Measurements from ENCODE around the gene NXT2. TPM values are rescaled to one million over a fixed set of nuclear protein-coding genes. Genes with fewer than 3 reads are reported as not detected.

Gene NXT2
- total and polyA plus RNA-seq, 10 of the 15 experiments (the other 5 are each of a cell fraction or from before 2014, with no cell fraction given) = 10.8 to 38.1 (median 21.2) TPM

DNA sequence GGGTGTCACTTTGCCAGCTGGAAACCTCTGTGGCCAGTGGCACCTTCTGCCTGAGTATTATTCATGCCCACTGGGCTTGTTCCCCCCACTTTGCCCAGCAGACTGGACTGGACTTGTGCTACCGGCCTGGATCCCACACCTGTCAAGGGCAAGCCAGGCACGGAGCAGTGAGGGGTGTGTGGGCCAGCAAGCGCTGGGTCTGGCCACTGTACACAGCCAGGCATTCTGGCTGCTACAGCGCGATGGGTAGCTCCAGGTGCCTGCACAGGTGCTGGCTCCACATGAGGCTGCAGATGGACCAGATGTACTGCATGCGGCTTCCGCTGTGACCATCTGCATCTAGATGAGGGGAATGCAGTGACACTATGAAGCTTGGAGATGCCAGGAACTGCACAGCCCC is 48.8 kb downstream of the NXT2 start:
- intact Hi-C loops (cut with micrococcal nuclease; ENCODE audit: unreplicated experiment) = no loop called here
- ChIA-PET SMC1A (ENCODE audit: uncharacterized antibody, unreplicated experiment) (no interaction called here), CTCF (no interaction called here), POLR2A (no interaction called here), RAD21 (ENCODE audit: unreplicated experiment) (no interaction called here)
- Histone ChIP-seq H3K4me3 (no peak overlapping the region), H3K4me2 (ENCODE audit: control insufficient read depth, insufficient read depth) (no peak overlapping the region), H2AFZ (ENCODE audit: control insufficient read depth, low read depth, low read length) (no peak overlapping the region), H3K79me2 (ENCODE audit: control insufficient read depth, insufficient read depth, low read length) (no peaks in the 10 kb centered on the region), H4K20me1 (ENCODE audit: control insufficient read depth, insufficient read depth) (no peaks in the 10 kb centered on the region), H3K36me3 (ENCODE audit: control insufficient read depth in 2 of 2, insufficient read depth in 2 of 2, low read length in 1 of 2) (no peaks in the 10 kb centered on the region), H3K9ac (ENCODE audit: control insufficient read depth, insufficient read depth, low read length) (no peak overlapping the region), H3K27ac (ENCODE audit: control insufficient read depth, insufficient read depth) (no peak overlapping the region), H3K27me3 (replicated peaks in 1 of 2; ENCODE audit: control insufficient read depth in 2 of 2, insufficient read depth in 2 of 2, low read length in 1 of 2) (no peaks in the 10 kb centered on the region; a peak in 1 of 4 replicates), H3K9me3 (replicated peaks; ENCODE audit: control insufficient read depth, insufficient read depth, low read length) (no peaks in the 10 kb centered on the region), H3K4me1 (ENCODE audit: control insufficient read depth, insufficient read depth, low read length) (no peaks in the 10 kb centered on the region)
- ATAC-seq = no peak
- 55% methylated on average over 7 of the region's 7 CpGs for WGBS (ENCODE audit: insufficient coverage, insufficient replicate concordance, low lambda C conversion rate, missing lambda C conversion rate)
- DNase-seq (ENCODE audit: low read depth, low spot score) = no peak
- FAIRE-seq = no peak
- BruUV-seq (replicated peaks) = no TSS peak
- in situ Hi-C loops (cut with MboI) = no loop called here
- TF ChIP-seq SREBF1 (IDR thresholded peaks at IDR 0.05; ENCODE audit: low read length) = no peak
- no peak for TF ChIP-seq RFX5 (IDR thresholded peaks at IDR 0.05; ENCODE audit: low read depth, low read length)
- TF ChIP-seq IKZF1 (conservative IDR thresholded peaks at IDR 0.05) = no peak
- no peak for TF ChIP-seq BHLHE40 (IDR thresholded peaks at IDR 0.05; ENCODE audit: borderline replicate concordance in 1 of 2, low read depth in 2 of 2, low read length in 1 of 2)
- TF ChIP-seq, protein P1, sequence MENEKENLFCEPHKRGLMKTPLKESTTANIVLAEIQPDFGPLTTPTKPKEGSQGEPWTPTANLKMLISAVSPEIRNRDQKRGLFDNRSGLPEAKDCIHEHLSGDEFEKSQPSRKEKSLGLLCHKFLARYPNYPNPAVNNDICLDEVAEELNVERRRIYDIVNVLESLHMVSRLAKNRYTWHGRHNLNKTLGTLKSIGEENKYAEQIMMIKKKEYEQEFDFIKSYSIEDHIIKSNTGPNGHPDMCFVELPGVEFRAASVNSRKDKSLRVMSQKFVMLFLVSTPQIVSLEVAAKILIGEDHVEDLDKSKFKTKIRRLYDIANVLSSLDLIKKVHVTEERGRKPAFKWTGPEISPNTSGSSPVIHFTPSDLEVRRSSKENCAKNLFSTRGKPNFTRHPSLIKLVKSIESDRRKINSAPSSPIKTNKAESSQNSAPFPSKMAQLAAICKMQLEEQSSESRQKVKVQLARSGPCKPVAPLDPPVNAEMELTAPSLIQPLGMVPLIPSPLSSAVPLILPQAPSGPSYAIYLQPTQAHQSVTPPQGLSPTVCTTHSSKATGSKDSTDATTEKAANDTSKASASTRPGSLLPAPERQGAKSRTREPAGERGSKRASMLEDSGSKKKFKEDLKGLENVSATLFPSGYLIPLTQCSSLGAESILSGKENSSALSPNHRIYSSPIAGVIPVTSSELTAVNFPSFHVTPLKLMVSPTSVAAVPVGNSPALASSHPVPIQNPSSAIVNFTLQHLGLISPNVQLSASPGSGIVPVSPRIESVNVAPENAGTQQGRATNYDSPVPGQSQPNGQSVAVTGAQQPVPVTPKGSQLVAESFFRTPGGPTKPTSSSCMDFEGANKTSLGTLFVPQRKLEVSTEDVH (IDR thresholded peaks at IDR 0.05; ENCODE audit: low read depth, partially characterized antibody) = no peak
- TF ChIP-seq NFYB (IDR thresholded peaks at IDR 0.05; ENCODE audit: insufficient read depth, low read depth, low read length) = no peak
- no peak for TF ChIP-seq NFXL1 (IDR thresholded peaks at IDR 0.05; ENCODE audit: borderline replicate concordance)
- no peak for TF ChIP-seq SPI1 (IDR thresholded peaks at IDR 0.05; ENCODE audit: borderline replicate concordance, insufficient read depth, low read depth, low read length)
- TF ChIP-seq, protein P2, sequence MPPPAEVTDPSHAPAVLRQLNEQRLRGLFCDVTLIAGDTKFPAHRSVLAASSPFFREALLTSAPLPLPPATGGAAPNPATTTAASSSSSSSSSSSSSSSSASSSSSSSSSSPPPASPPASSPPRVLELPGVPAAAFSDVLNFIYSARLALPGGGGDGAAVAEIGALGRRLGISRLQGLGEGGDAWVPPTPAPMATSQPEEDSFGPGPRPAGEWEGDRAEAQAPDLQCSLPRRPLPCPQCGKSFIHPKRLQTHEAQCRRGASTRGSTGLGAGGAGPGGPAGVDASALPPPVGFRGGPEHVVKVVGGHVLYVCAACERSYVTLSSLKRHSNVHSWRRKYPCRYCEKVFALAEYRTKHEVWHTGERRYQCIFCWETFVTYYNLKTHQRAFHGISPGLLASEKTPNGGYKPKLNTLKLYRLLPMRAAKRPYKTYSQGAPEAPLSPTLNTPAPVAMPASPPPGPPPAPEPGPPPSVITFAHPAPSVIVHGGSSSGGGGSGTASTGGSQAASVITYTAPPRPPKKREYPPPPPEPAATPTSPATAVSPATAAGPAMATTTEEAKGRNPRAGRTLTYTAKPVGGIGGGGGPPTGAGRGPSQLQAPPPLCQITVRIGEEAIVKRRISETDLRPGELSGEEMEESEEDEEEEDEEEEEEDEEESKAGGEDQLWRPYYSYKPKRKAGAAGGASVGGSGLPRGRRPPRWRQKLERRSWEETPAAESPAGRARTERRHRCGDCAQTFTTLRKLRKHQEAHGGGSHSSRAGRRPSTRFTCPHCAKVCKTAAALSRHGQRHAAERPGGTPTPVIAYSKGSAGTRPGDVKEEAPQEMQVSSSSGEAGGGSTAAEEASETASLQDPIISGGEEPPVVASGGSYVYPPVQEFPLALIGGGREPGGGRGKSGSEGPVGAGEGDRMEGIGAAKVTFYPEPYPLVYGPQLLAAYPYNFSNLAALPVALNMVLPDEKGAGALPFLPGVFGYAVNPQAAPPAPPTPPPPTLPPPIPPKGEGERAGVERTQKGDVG (CRISPR knock-in tag; IDR thresholded peaks at IDR 0.05) = no peak
- TF ChIP-seq, protein P3, sequence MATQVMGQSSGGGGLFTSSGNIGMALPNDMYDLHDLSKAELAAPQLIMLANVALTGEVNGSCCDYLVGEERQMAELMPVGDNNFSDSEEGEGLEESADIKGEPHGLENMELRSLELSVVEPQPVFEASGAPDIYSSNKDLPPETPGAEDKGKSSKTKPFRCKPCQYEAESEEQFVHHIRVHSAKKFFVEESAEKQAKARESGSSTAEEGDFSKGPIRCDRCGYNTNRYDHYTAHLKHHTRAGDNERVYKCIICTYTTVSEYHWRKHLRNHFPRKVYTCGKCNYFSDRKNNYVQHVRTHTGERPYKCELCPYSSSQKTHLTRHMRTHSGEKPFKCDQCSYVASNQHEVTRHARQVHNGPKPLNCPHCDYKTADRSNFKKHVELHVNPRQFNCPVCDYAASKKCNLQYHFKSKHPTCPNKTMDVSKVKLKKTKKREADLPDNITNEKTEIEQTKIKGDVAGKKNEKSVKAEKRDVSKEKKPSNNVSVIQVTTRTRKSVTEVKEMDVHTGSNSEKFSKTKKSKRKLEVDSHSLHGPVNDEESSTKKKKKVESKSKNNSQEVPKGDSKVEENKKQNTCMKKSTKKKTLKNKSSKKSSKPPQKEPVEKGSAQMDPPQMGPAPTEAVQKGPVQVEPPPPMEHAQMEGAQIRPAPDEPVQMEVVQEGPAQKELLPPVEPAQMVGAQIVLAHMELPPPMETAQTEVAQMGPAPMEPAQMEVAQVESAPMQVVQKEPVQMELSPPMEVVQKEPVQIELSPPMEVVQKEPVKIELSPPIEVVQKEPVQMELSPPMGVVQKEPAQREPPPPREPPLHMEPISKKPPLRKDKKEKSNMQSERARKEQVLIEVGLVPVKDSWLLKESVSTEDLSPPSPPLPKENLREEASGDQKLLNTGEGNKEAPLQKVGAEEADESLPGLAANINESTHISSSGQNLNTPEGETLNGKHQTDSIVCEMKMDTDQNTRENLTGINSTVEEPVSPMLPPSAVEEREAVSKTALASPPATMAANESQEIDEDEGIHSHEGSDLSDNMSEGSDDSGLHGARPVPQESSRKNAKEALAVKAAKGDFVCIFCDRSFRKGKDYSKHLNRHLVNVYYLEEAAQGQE (IDR thresholded peaks at IDR 0.05; ENCODE audit: low read depth, low read length) = no peak
- TF ChIP-seq ZNF217 (IDR thresholded peaks at IDR 0.05) = no peak
- no peak for TF ChIP-seq PAX8 (IDR thresholded peaks at IDR 0.05)
- no peak for TF ChIP-seq BMI1 (IDR thresholded peaks at IDR 0.05; ENCODE audit: borderline replicate concordance)
- no peak for TF ChIP-seq BACH1 (IDR thresholded peaks at IDR 0.05; ENCODE audit: borderline replicate concordance)
- TF ChIP-seq, protein P4, sequence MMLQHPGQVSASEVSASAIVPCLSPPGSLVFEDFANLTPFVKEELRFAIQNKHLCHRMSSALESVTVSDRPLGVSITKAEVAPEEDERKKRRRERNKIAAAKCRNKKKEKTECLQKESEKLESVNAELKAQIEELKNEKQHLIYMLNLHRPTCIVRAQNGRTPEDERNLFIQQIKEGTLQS (IDR thresholded peaks at IDR 0.05; ENCODE audit: borderline replicate concordance, extremely low read depth, low read depth, low read length) = no peak

Data from GM12878 (cell line).